WERI-Rb-1 (cell line): Measurements from ENCODE around the gene IFTAP.

Source experiments
- DNase-seq: peaks from one replicate; pipeline ENCODE4 v3.0.0-alpha.2; 2020
- H3K27ac ChIP-seq: fragments of 250-450 bp; sonication (Bioruptor Pico); 2 replicates; pipeline ENCODE4 v1.5.1; 2020; ENCODE audit warnings: mild to moderate bottlenecking, moderate library complexity
- H3K27me3 ChIP-seq: fragments of 250-450 bp; sonication (Bioruptor Pico); 2 replicates; pipeline ENCODE4 v1.5.1; 2021; ENCODE audit warnings: mild to moderate bottlenecking, low read depth, moderate library complexity; ENCODE audit not compliant: insufficient read depth, severe bottlenecking
- H3K36me3 ChIP-seq: fragments of 250-450 bp; sonication (Bioruptor Pico); 2 replicates; pipeline ENCODE4 v1.5.1; 2020; ENCODE audit warnings: mild to moderate bottlenecking, moderate library complexity
- H3K4me3 ChIP-seq: 2 replicates; pipeline ENCODE4 v1.5.1; 2011; ENCODE audit warnings: low read depth, mild to moderate bottlenecking, control low read depth, low read length
- H3K9me3 ChIP-seq: fragments of 250-450 bp; sonication (Bioruptor Pico); 2 replicates; pipeline ENCODE4 v1.5.1; 2021; ENCODE audit warnings: mild to moderate bottlenecking, moderate library complexity; ENCODE audit not compliant: severe bottlenecking
- TF ChIP-seq, protein P1 (sequence below): IDR thresholded peaks from 2 replicates; pipeline ENCODE4 v1.5.1; 2011; ENCODE audit warnings: low read depth, mild to moderate bottlenecking, control low read depth, inconsistent platforms, low read length

Gene IFTAP

DNA sequence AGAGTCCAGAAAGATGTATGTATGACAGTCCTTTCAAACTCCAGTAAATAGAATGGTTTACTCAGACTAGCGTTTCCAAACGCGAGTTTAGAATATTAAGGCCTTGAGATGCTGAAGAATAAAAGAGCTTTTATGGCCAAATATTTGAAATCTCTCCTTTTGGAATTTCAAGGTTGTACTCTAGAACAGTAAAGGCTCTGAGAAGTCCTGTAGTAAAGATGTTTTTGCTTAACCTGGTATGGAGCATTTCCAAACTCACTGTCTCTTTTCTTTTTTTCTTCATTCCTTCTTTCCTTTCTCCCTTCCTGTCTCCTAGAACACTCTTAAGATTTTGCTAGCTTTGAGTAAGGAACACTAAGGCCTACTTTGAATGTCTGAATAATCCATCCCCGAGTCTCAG is 95.1 kb downstream of the IFTAP start:
- Histone ChIP-seq H3K9me3 (no peaks in the 10 kb centered on the region), H3K27ac (no peak overlapping the region), H3K36me3 (no peaks in the 10 kb centered on the region), H3K4me3 (no peak overlapping the region), H3K27me3 (no peaks in the 10 kb centered on the region)
- TF ChIP-seq, protein P1, sequence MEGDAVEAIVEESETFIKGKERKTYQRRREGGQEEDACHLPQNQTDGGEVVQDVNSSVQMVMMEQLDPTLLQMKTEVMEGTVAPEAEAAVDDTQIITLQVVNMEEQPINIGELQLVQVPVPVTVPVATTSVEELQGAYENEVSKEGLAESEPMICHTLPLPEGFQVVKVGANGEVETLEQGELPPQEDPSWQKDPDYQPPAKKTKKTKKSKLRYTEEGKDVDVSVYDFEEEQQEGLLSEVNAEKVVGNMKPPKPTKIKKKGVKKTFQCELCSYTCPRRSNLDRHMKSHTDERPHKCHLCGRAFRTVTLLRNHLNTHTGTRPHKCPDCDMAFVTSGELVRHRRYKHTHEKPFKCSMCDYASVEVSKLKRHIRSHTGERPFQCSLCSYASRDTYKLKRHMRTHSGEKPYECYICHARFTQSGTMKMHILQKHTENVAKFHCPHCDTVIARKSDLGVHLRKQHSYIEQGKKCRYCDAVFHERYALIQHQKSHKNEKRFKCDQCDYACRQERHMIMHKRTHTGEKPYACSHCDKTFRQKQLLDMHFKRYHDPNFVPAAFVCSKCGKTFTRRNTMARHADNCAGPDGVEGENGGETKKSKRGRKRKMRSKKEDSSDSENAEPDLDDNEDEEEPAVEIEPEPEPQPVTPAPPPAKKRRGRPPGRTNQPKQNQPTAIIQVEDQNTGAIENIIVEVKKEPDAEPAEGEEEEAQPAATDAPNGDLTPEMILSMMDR = no peak
- DNase-seq = no peak

DNA sequence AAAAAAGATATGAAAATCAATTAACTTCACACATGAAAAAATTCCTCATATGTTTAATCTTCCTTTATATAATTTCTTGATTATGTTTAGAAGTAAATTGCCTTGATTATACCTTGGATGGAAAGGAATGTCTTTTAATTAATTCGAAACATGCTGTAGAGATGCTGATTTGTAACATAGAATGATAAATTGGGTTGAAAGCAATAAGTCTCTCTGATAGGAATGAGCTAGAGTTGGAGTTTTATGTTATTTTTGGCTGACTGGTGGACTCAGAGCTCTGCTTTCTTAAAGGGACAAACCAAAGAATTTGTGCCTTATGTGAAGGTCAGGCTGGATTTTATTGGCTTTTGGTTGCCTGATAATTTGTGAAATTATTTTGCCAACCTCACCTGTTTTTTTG is 98.4 kb downstream of the IFTAP start:
- no peak for DNase-seq
- Histone ChIP-seq H3K27me3 (no peaks in the 10 kb centered on the region), H3K27ac (no peak overlapping the region), H3K4me3 (no peak overlapping the region), H3K36me3 (no peaks in the 10 kb centered on the region), H3K9me3 (no peaks in the 10 kb centered on the region)
- TF ChIP-seq, protein P1 = no peak

DNA sequence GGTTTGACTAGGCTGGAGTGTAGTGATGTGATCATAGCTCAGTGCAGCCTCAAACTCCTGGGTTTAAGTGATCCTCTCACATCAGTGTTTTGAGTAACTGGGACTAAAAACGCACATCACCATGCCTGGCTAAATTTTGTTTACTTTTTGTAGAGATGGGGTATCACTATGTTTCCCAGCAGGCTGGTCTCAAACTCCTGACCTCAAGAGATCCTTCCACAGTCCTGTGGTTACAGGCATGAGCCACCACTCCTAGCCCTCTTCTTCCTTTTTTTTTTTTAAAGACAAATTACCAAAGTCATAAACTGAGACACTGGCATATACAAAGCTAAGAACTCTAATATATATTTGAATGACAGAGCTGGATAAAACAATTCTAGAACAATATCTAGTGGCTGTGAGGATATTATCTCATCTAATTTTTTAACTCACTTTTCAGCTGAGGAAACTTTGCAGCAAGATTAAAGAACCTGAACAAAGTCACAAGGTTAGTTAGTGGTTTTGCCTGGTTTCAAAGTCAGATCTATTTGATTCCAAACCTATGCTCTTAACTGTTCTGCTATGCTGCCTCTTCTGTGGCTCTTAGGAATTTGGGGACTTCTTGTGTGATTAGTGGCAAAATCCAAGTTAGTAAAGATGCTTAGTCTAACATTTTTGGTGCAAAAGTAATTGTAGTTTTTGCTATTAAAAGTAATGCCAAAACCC is 99.0 kb downstream of the IFTAP start:
- DNase-seq = no peak
- no peak overlapping the region for H3K27ac ChIP-seq
- no peaks in the 10 kb centered on the region for H3K27me3 ChIP-seq
- no peaks in the 10 kb centered on the region for H3K36me3 ChIP-seq
- H3K4me3 ChIP-seq = no peak overlapping the region
- TF ChIP-seq, protein P1 = no peak
- no peaks in the 10 kb centered on the region for H3K9me3 ChIP-seq

- no peak overlapping the region for H3K4me3 ChIP-seq
- no peak overlapping the region for H3K27ac ChIP-seq
- H3K9me3 ChIP-seq = no peaks in the 10 kb centered on the region
- H3K36me3 ChIP-seq = no peaks in the 10 kb centered on the region
- DNase-seq = no peak
- TF ChIP-seq, protein P1 = no peak
- no peaks in the 10 kb centered on the region for H3K27me3 ChIP-seq
Observed at GRCh38 chr11:36695111-36695510, 100.8 kb downstream of the IFTAP start.

DNA sequence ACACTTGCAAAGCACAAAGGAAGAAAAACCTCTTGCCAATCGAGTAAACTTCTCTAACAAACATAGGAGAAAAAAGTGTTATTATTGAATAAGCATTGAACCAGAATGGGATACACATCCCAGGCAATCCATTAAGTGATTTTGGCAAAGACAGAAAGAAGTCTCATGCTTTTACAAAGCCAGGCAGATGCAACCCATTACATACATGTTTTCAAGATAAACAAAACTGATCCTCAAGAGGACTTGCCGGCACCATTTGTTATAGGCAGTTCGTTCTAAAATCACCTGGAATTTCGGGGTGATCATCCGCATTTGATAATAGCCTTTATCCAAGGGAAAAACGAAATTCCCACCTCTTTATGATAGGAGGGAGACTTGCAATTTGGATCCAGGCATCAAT is 101.3 kb downstream of the IFTAP start:
- no peak for DNase-seq
- Histone ChIP-seq H3K4me3 (no peak overlapping the region), H3K27me3 (no peaks in the 10 kb centered on the region), H3K9me3 (no peaks in the 10 kb centered on the region), H3K36me3 (no peaks in the 10 kb centered on the region), H3K27ac (no peak overlapping the region)
- TF ChIP-seq, protein P1 = no peak

DNA sequence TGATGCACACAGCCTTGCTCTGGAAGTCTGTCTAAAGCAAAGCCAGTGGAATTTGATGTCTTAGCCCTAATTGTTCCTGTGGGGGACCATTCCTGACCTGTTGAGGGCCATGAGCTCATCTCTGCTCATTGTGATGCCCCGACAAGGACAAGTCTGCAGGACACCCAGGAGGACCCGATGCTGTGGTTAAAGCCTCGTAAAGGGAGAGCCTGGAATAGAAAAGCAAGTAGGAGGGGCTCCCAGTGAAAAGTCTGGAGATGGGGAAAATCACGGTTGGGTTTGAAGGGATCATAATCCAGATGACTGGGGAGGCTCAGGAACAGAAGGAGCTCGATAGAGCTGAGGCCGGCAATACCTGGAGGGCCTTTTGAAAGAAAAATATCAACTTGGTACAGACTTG is 102.2 kb downstream of the IFTAP start:
- TF ChIP-seq, protein P1 = no peak
- no peak for DNase-seq
- Histone ChIP-seq H3K4me3 (no peak overlapping the region), H3K27me3 (no peaks in the 10 kb centered on the region), H3K9me3 (no peaks in the 10 kb centered on the region), H3K27ac (no peak overlapping the region), H3K36me3 (no peaks in the 10 kb centered on the region)
